GM18951 (cell line): ENCODE results near the gene CFAP92.

Experiments used
- POLR2A ChIP-seq: IDR thresholded peaks from 4 replicates; pipeline ENCODE4 v1.6.1; 2011; ENCODE audit warnings: mild to moderate bottlenecking; ENCODE audit not compliant: insufficient read length, insufficient read depth; ENCODE audit errors: extremely low read depth
- in situ Hi-C: fragments of 300-500 bp; cut with MboI; formaldehyde crosslinking; loops from one replicate; pipeline ENCODE4 v1.12.0; 2022; ENCODE audit warnings: low sequenced_read_pairs, mixed read lengths, inconsistent platforms; ENCODE audit not compliant: unreplicated experiment

CFAP92 gene

DNA sequence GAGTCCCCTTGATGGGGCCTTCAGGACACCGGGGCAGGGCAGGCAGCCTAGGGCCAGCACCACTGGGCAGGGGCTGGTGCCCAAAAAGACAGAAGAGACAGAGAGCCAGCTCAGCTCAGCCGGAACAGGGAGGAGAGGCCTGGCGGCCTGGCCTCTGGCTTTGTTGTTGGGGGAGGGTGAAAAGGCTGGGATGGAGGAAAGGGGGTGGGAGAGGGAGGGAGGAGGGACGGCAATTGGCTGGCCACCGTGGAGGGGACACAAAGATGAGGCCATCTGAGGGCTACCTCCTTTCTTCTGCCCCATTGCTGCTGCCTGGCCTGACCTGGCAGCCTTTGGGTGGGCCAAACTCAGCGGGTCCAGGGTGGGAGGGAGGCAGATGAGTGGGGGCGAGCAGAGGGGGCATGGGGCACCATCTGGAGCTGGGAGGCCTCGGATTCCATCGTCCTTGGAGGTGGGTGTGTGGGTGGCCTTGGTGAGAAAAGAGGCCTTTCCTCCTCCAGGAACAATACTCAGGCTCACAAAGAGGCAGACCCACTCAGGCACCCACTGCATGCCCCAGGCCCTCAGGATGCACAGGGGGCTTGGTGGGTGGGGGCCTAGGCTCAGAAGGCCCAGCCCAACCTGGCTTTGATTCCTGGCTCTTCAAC, 16.6 kb upstream of the CFAP92 start:
- TF ChIP-seq POLR2A = no peak
- in situ Hi-C loops = no loop called here

DNA sequence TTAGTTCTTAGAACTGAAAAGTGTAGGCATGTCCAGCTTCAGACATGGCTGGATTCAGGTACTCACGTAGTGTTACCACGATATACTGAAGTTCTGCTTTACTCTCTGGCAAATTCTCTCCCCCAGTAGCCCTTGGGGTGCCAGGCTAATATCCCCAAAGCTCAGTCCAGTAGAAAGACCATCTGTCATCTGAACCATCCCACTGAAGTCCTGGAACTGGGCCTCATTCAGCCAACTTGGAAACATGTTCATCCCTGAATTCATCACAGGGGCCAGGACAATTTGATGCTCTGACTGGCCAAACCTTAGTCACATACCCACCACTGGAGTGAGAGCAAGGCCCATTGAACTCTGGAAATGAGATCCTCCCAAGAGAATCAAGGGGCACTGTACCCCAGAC, 15.4 kb upstream of the CFAP92 start:
- no peak for TF ChIP-seq POLR2A
- in situ Hi-C loops = no loop called here

DNA sequence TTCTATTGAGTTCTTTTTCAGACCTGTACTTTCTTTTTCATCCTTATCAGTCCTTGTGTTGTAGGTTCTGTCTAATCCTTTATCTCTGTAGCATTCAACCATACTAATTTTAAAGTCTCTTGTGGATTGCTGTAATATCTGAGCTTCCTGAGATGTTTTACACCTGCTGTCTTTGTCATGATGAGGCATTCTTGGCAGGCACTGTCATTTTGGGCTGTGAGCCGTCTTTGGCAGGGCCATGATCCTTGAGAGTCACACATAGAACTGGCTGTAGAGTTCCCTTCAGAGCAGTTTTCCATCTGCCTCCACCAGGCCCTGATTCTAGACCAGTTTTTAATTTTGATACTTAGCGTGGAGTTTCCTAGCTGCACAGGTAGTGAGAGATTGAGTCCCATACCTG, 13.9 kb upstream of the CFAP92 start:
- TF ChIP-seq POLR2A = no peak
- in situ Hi-C loops = no loop called here

DNA sequence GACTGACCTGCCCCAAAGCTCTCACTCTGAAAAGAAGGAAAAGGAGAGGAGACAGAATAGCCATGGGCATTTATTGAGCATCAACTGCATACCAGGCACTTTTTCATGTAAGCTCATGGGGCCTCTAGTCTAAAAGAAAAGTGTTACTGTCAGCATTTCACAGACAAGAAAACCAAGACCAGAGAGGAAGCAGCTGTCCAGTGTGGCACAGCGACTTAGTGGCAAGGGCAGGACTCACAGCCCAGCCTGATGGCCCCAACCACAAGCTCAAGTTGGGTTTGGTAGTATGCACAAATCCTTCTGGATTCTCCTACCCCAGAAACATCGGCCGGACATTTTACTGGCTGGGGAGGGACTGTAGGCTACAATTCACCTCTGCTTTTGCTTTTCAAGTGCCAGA, 13.0 kb upstream of the CFAP92 start:
- in situ Hi-C loops = no loop called here
- TF ChIP-seq POLR2A = no peak

DNA sequence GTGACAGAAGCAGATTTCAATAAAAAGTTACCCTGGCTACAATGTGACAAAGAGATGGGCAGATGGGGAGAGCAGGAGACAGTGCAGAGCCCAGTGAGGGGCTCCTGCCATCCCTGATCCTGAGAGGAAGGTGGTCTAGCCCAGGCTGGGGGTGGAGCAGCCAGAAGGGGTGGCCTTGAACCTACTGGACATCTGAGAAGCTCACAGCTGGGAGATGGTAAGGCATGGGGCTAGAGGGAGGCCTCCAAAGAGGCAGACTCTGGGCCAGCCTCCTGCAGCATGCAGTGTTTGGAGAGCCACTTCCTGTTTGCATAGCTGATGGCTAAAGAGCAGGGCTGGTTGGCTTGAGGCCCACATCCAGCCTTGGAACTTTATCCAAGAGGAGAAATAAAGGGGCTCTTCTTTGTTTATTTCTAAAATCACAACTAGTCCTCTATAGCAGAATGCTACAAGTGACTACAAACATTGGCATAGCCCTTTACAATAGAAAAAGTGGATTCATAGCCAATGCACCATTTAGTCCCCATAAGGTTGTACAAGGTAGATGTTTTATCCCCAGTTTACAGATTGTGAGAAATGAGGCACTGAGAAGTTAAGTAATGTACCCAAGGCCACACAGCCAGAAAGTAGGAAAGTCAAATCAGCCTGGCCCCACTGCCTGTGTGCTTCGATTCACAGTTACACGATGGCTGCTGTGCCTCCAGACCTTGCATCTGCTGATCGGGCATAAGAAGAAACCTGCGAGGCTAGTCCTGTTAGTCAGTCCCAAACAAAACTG, 11.8 kb upstream of the CFAP92 start:
- in situ Hi-C loops = no loop called here
- TF ChIP-seq POLR2A = no peak

DNA sequence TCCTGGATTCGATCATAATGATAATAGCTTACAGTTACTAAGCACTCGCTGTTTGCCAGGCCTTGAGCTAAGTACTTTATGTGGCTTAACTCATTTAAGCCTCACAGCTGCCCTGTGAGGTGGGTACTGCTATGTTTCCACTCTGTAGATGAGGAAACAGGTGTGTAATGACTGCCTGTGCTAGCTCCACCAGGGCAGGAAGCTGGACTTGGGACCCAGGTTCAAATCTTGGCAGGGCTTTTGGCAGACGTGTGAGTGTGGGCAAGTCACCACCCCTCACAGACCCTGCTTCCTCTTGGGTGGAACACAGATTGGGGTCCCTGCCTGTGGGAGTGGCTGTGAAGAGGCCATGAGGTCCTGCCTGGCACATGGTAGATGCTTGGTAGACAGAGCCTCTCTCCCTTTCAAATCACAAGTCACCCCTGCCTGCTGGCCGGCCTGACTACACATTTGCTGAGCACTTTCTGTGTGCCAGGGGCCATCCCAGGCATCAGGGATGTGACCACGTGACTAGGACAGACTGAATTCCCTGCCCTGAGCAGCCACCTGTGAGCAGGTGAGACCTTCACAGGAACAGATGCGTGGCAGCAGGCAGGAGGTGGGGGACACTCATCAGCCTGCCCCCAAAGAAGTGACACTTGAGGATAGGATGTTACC, 10.9 kb upstream of the CFAP92 start:
- in situ Hi-C loops = no loop called here
- no peak for TF ChIP-seq POLR2A

DNA sequence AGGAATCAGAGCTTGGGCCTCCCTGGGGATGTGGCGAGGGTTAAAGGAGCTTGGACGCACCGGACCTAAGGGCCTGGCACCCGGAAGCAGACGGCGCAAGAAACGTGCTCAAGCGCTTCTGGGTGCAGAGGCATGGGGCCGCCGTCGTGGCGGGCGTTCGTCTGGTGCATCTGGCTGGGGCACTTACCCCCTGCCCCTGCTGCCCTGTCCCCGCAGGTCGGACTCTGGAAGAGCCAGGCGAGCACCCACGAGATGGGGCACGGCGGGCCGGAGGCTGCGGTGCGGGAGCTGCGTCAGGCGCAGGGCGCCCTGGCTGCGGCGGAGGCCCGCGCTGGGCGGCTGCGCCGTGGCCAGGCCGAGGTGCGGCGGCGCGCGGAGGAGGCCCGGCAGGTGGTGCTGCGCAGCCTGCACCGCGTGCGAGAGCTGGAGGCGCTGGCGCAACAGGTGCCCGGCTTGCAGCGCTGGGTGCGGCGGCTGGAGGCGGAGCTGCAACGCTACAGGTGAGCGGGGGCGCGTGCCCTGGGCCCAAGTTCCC, 9.8 kb upstream of the CFAP92 start:
- in situ Hi-C loops = no loop called here
- TF ChIP-seq POLR2A = no peak

DNA sequence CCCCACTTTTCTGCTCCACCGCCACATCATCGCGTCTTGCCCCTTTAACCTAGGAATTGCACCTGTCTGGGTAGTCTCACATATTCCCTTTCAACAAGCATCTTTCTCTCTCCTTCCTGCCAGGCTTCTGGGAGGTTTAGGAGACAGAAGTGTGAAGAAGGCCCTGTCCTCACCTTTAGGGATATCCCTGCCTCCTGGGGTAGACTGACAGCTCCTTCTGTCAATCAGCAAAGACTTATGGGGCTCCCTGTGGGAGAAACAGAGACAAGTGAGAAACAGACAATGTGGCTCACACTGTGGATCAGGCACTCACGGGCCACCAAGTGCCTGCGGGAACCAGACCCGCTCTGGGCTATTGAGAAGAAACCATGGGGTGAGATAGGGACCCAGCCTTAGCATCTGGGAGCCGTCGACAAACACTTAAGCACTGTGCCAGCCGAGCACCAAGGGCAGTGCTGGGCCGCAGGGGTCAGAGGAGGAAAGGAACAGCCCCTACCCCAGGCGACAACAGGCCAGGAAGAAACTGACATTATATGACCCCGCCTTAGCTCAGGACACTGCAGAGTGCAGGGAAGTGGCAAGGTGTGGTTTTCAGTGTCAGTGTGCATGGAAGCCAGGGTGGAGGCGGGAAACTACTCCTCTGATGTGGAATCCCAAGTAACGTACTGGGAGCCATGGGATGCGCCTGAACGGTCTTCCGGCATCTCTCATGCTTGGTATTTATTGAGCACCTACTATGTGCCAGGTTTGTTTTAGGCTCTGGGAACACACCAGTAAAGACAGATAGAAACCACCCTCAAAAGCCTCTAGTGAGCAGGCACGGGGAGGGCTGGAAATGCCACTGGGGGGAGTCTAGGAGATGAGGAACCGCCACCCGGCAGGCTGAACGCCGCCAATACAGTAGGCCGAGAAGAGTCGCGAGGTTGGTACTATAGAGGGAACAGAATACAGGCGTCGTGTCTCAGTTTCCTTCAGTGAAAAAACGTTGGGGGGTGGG, 9.0 kb upstream of the CFAP92 start:
- in situ Hi-C loops = no loop called here
- TF ChIP-seq POLR2A = no peak

DNA sequence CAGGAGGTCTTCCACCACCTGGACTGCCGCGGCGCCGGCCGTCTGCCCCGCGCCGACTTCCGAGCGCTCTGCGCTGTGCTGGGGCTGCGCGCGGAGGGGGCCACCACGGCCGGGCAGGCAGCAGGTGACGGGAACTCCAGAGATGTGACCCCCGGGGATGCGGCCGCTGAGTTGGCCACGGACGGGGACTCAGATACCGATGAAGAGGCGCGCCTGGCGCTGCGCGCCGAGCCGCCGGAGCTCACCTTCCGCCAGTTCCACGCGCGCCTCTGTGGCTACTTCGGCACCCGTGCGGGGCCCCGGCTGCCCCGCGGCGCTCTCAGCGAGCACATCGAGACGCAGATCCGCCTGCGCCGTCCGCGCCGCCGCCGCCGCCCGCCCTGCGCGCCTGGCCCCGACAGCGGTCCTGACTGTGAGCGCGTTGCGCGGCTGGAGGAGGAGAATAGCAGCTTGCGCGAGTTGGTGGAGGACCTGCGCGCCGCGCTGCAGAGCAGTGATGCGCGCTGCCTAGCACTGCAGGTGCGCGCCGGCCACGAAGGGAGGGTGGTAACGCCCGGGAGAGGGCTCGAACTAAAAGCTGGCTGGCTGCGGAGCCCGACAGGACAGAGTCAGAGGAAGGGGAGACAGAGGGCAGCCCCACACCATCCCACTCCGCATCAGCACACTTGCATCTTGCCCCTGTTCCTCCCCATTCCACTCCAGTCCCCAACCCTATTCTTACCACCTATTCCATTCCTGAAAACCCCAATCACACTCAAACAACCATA, 8.1 kb upstream of the CFAP92 start:
- no peak for TF ChIP-seq POLR2A
- in situ Hi-C loops = no loop called here

DNA sequence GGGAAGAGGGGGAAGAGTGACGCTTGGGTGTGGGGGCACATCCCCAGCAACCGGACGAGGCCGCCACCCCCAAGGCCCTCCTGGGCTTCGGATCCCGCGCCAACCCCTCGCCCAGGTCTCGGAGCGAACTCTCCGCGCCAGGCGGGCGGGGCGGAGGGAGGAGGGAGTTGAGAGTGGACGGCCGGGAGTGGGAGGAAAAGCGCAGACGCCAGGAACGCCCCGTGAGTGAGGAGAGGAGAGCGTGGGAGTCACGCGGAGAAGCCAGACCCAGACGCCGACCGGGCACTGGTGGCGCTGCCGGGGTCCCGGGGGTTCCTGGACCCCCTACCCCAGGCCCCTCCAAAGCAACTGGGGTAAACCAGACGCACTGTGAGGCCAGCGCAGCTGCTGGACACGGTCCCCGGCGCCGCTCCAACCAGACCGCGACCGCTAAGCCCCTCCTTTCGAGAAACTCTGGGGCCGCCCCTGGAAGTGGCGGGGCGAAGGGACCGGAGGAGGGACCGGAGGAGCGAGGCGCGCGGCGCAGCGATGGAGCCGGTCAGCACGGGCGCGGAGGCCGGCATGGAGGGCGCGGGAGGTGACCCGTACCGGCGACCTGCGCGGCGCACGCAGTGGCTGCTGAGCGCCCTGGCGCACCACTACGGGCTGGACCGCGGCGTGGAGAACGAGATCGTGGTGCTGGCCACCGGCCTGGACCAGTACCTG, 7.4 kb upstream of the CFAP92 start, which contains the start of gene EFCC1:
TSS of gene EFCC1 (plus strand) at position 204 of the 705 bp plus-strand sequence. CDS start at position 529, 325 bp downstream.
- no peak for TF ChIP-seq POLR2A
- in situ Hi-C loops = no loop called here

DNA sequence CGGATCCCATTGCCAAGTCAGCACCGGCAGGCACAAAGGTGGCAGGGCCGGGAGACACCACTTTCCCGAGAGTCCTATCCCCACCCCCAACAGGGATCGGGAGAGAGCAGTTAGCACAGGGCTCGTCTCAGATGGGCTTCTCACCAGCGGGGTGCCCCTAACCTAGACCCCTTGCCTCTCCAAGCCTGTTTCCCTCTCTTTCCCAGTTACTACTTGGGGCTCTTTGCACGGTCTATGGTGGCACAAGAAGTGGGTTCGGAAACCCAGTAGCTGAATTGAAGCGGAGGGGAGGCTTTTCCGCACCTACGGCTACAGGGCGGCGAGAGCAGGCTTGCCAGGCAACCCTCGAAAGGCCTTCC, 6.8 kb upstream of the CFAP92 start:
- in situ Hi-C loops = no loop called here
- TF ChIP-seq POLR2A = no peak
